Right lobe of liver (tissue), 4 donors: ENCODE results near the gene BCL2.

Experiments used
- POLR2A ChIP-seq: fragments of 450-650 bp; IDR thresholded peaks from one replicate; pipeline ENCODE4 v1.6.1; 2017; ENCODE audit warnings: antibody characterized with exemption, mild to moderate bottlenecking
- TF ChIP-seq, protein P1 (sequence below), 4 donors: fragments of 200-600 bp in 3 of 4; fragments of 450-650 bp in 1 of 4; IDR thresholded peaks; one replicate each; pipeline versions ENCODE4 v1.5.1 to v1.8.0; 2016 to 2022; ENCODE audit warnings: antibody characterized with exemption in 4 of 4, mild to moderate bottlenecking in 2 of 4
- donor health status: DM: no; HTN: no; CAD: no.
- donor health status: DM: no; HTN: no; CAD: no.
- donor health status: DM: no; HTN: yes; CAD: no.

DNA sequence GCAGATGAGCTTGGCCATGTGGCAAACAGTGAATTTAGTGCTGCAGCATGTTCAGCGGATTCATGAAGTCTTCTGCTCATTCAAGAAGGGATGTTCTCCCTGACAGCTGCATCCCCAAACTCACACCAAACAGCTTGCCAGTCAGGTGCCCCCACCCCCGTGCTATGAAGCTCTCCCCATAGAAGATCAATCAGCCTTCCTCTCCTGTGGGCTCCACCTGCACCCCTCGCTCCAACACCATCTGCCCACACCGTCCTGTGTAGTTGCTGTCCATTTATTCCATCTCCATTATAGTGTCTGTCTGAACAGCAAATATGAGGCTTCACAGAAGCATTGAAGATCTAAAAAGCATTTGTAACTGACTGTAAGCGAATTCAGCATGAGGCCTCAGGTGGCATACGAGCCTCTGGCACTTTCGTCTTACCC is 218.9 kb downstream of the BCL2 start:
- TF ChIP-seq, protein P1, sequence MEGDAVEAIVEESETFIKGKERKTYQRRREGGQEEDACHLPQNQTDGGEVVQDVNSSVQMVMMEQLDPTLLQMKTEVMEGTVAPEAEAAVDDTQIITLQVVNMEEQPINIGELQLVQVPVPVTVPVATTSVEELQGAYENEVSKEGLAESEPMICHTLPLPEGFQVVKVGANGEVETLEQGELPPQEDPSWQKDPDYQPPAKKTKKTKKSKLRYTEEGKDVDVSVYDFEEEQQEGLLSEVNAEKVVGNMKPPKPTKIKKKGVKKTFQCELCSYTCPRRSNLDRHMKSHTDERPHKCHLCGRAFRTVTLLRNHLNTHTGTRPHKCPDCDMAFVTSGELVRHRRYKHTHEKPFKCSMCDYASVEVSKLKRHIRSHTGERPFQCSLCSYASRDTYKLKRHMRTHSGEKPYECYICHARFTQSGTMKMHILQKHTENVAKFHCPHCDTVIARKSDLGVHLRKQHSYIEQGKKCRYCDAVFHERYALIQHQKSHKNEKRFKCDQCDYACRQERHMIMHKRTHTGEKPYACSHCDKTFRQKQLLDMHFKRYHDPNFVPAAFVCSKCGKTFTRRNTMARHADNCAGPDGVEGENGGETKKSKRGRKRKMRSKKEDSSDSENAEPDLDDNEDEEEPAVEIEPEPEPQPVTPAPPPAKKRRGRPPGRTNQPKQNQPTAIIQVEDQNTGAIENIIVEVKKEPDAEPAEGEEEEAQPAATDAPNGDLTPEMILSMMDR (IDR thresholded peaks at IDR 0.05): no peak
- TF ChIP-seq POLR2A: no peak
